Measurements from ENCODE around the gene U2SURP. TPM values are rescaled to one million over a fixed set of nuclear protein-coding genes. Genes with fewer than 3 reads are reported as not detected.

The U2SURP gene
- total RNA-seq, 1 experiment from 2014 or later, result 132 TPM

- ChIA-PET CTCF (no interaction called here), POLR2A (no interaction called here), RAD21 (ENCODE audit: low non-redundant PET in 1 of 2, low total read pairs in 2 of 2, uncharacterized antibody in 2 of 2, unreplicated experiment in 2 of 2) (no interaction called here)
- Histone ChIP-seq H3K79me2 (ENCODE audit: insufficient read depth, low read length) (no peaks in the 10 kb centered on the region), H3K27ac (ENCODE audit: low read depth, low read length) (no peak overlapping the region), H4K20me1 (ENCODE audit: insufficient read depth) (no peaks in the 10 kb centered on the region), H3K4me3 (replicated peaks in 1 of 2; ENCODE audit: low read depth in 1 of 2, low read length in 2 of 2) (no peak overlapping the region), H3K9ac (ENCODE audit: low read length) (no peak overlapping the region), H3K27me3 (ENCODE audit: insufficient read depth, low read length) (no peaks in the 10 kb centered on the region), H3K9me3 (ENCODE audit: control insufficient read depth in 1 of 2, insufficient read depth in 1 of 2, low read depth in 1 of 2, low read length in 2 of 2) (no peaks in the 10 kb centered on the region), H3K4me1 (ENCODE audit: control insufficient read depth in 1 of 2, insufficient read depth in 2 of 2, low read length in 2 of 2) (no peaks in the 10 kb centered on the region), H3K4me2 (ENCODE audit: low read length) (no peak overlapping the region), H2AFZ (ENCODE audit: low read depth, low read length, poor library complexity, severe bottlenecking) (no peak overlapping the region), H3K36me3 (ENCODE audit: control insufficient read depth in 1 of 2, insufficient read depth in 2 of 2, low read length in 2 of 2) (no peaks in the 10 kb centered on the region), H3K9me2 (ENCODE audit: insufficient read depth) (no peaks in the 10 kb centered on the region)
- BruUV-seq (replicated peaks), result no TSS peak
- DNase-seq (ENCODE audit: low read depth, low spot score), result no peak
- no peak for ATAC-seq
- intact Hi-C loops (cut with micrococcal nuclease), result no loop called here
- TF ChIP-seq ZFX (IDR thresholded peaks at IDR 0.05), result no peak
- TF ChIP-seq RAD21 (IDR thresholded peaks at IDR 0.05; ENCODE audit: low read depth), result no peak
- no peak for TF ChIP-seq EZH2phosphoT487 (IDR thresholded peaks at IDR 0.05; ENCODE audit: borderline replicate concordance)
- no peak for TF ChIP-seq CEBPB (IDR thresholded peaks at IDR 0.05; ENCODE audit: low read depth)
- TF ChIP-seq REST (IDR thresholded peaks at IDR 0.05; ENCODE audit: low read depth), result no peak
- TF ChIP-seq YY1 (IDR thresholded peaks at IDR 0.05; ENCODE audit: extremely low read depth, insufficient replicate concordance, low read depth, low read length), result no peak
- TF ChIP-seq CBX3 (IDR thresholded peaks at IDR 0.05; ENCODE audit: low read depth), result no peak
- TF ChIP-seq ZNF274 (IDR thresholded peaks at IDR 0.05; ENCODE audit: low read depth, low read length), result no peak
- no peak for TF ChIP-seq ZBTB33 (IDR thresholded peaks at IDR 0.05; ENCODE audit: extremely low read depth, insufficient replicate concordance, low read length)
- TF ChIP-seq CTCF (IDR thresholded peaks at IDR 0.05 in 2 of 3, conservative IDR thresholded peaks at IDR 0.05 in 1 of 3; ENCODE audit: borderline replicate concordance in 1 of 3, insufficient read depth in 1 of 3, low read depth in 2 of 3, low read length in 2 of 3), result no peak
- no peak for TF ChIP-seq SIN3A (IDR thresholded peaks at IDR 0.05; ENCODE audit: low read depth)
- TF ChIP-seq MAX (IDR thresholded peaks at IDR 0.05), result no peak
- TF ChIP-seq SP1 (IDR thresholded peaks at IDR 0.05; ENCODE audit: low read depth), result no peak
- no peak for TF ChIP-seq EZH2 (IDR thresholded peaks at IDR 0.05)
- no peak for TF ChIP-seq EGR1 (IDR thresholded peaks at IDR 0.05; ENCODE audit: low read depth)
- TF ChIP-seq POLR2AphosphoS5 (IDR thresholded peaks at IDR 0.05; ENCODE audit: low read depth, low read length), result no peak
- TF ChIP-seq ELF1 (IDR thresholded peaks at IDR 0.05; ENCODE audit: borderline replicate concordance, low read depth), result no peak
These were observed 82.4 kb downstream of the U2SURP start for GRCh38 chr3:143083781-143084180.

Data from HCT116 (cell line).